ENCODE results near the gene PSMA6. TPM values are rescaled to one million over a fixed set of nuclear protein-coding genes. Genes with fewer than 3 reads are reported as not detected.

Gene PSMA6
- total and polyA plus RNA-seq, 2 of the 13 experiments (the other 11 are each of a cell fraction or from before 2014, with no cell fraction given), result 525 to 1,109 TPM

- TF ChIP-seq ZNF460 (CRISPR knock-in tag; IDR thresholded peaks at IDR 0.05; ENCODE audit: borderline replicate concordance) (peak; percentile 72; the same call in 1 of the 2 replicates), ZNF577 (CRISPR knock-in tag; IDR thresholded peaks at IDR 0.05; ENCODE audit: borderline replicate concordance, low read depth) (peak; percentile 73), NR2C2 (CRISPR knock-in tag; IDR thresholded peaks at IDR 0.05; ENCODE audit: borderline replicate concordance) (peak; percentile 91), PREB (CRISPR knock-in tag; IDR thresholded peaks at IDR 0.05) (no peak), ZNF337 (CRISPR knock-in tag; IDR thresholded peaks at IDR 0.05; ENCODE audit: borderline replicate concordance, low read depth) (peak; percentile 96), ZBTB4 (CRISPR knock-in tag; IDR thresholded peaks at IDR 0.05; ENCODE audit: borderline replicate concordance) (peak; percentile 99; the same call in 1 of the 2 replicates), MIER2 (CRISPR knock-in tag; IDR thresholded peaks at IDR 0.05) (peak; percentile 86), PHF8 (CRISPR knock-in tag; IDR thresholded peaks at IDR 0.05) (peak; percentile 66), ATF5 (CRISPR knock-in tag; IDR thresholded peaks at IDR 0.05; ENCODE audit: low read depth) (peak; percentile 90), ZKSCAN1 (IDR thresholded peaks at IDR 0.05; ENCODE audit: low read length) (no peak; the same call in none of the 2 replicates), TBP (CRISPR knock-in tag; IDR thresholded peaks at IDR 0.05) (no peak), CHCHD3 (CRISPR knock-in tag; IDR thresholded peaks at IDR 0.05) (0 out of 2 replicates have a peak, but pooled peaks have one; percentile 56), PATZ1 (CRISPR knock-in tag; IDR thresholded peaks at IDR 0.05) (peak; percentile 98), YEATS2 (CRISPR knock-in tag; IDR thresholded peaks at IDR 0.05; ENCODE audit: borderline replicate concordance) (peak; percentile 83), ZNF607 (CRISPR knock-in tag; IDR thresholded peaks at IDR 0.05; ENCODE audit: borderline replicate concordance) (peak; percentile 96), SMC3 (IDR thresholded peaks at IDR 0.05; ENCODE audit: low read length) (peak; percentile 36), RARA (CRISPR knock-in tag; IDR thresholded peaks at IDR 0.05) (peak; percentile 98), FOXP4 (CRISPR knock-in tag; IDR thresholded peaks at IDR 0.05) (peak; percentile 99), SNAPC2 (CRISPR knock-in tag; IDR thresholded peaks at IDR 0.05) (peak; percentile 98), ZNF501 (CRISPR knock-in tag; IDR thresholded peaks at IDR 0.05) (peak; percentile 99), ZBTB21 (CRISPR knock-in tag; IDR thresholded peaks at IDR 0.05) (peak; percentile 65)
Observed at GRCh38 chr14:35347323-35348043, 55.3 kb downstream of the PSMA6 start (continued).
